HCT116 (cell line): ENCODE results near the gene USP24. TPM values are rescaled to one million over a fixed set of nuclear protein-coding genes. Genes with fewer than 3 reads are reported as not detected.

Experiments used
- ATAC-seq: fragments of 200-7000 bp; cut with Tn5 transposase; 2 replicates; pipeline ENCODE4 v1.9.1; 2020; ENCODE audit warnings: mild to moderate bottlenecking, moderate library complexity
- BruUV-seq: library from RNA; stranded (reverse); fragments of 400-500 nt; replicated peaks from 2 replicates; lab custom pipeline; 2021; lab: Mats Ljungman, UMichigan
- CTCF ChIA-PET: fragments of 300-600 bp; sonication (Branson Sonifier 250); formaldehyde crosslinking; loops from one replicate; lab custom pipeline; 2021; ENCODE audit warnings: antibody characterized with exemption; lab: Charles Lee
- POLR2A ChIA-PET: fragments of 300-600, 350-600 bp; sonication (Branson Sonifier 250); formaldehyde crosslinking; loops from one replicate; lab custom pipeline; 2021; ENCODE audit warnings: antibody characterized with exemption; lab: Charles Lee
- RAD21 ChIA-PET, 2 experiments: fragments of 300-600 bp; sonication (Branson Sonifier 250); formaldehyde crosslinking; loops; one replicate each; lab custom pipeline; 2023; ENCODE audit warnings: low total read pairs in 2 of 2; ENCODE audit not compliant: uncharacterized antibody in 2 of 2, unreplicated experiment in 2 of 2, low non-redundant PET in 1 of 2; lab: Charles Lee
- DNase-seq: peaks from one replicate; pipeline ENCODE4 v3.0.0-alpha.2; 2010; ENCODE audit warnings: low read depth, low spot score
- H2AFZ ChIP-seq: fragments of 200-600 bp; shearing (Covaris generic), sonication (generic); 2 replicates; pipeline ENCODE4 v1.6.1; 2017; ENCODE audit warnings: low read depth, mixed run types, mixed read lengths, antibody characterized with exemption, low read length; ENCODE audit not compliant: poor library complexity, severe bottlenecking
- H3K27ac ChIP-seq: 2 replicates; pipeline ENCODE4 v1.5.1; 2012; ENCODE audit warnings: low read depth, low read length
- H3K27me3 ChIP-seq: fragments of 200-600 bp; sonication (generic); 2 replicates; pipeline ENCODE4 v1.6.1; 2016; ENCODE audit warnings: mixed run types, low read length, mixed read lengths; ENCODE audit not compliant: insufficient read depth
- H3K36me3 ChIP-seq, 2 experiments: fragments of 200-500 bp in 1 of 2; fragments of 200-600 bp in 1 of 2; sonication (Bioruptor generic) in 1 of 2; sonication (generic) in 1 of 2; 2 replicates each; pipeline versions ENCODE4 v1.5.1 to v1.6.1; 2014 to 2016; ENCODE audit warnings: low read length in 2 of 2, inconsistent platforms in 1 of 2, mixed read lengths in 1 of 2, mixed run types in 1 of 2; ENCODE audit not compliant: insufficient read depth in 2 of 2, control insufficient read depth in 1 of 2
- H3K4me1 ChIP-seq, 2 experiments: fragments of 200-600 bp in 1 of 2; sonication (generic) in 1 of 2; 2 replicates each; pipeline versions ENCODE4 v1.5.1 to v1.6.1; 2012 to 2017; ENCODE audit warnings: low read length in 2 of 2, inconsistent platforms in 1 of 2, mild to moderate bottlenecking in 1 of 2, mixed read lengths in 1 of 2, mixed run types in 1 of 2, moderate library complexity in 1 of 2; ENCODE audit not compliant: insufficient read depth in 2 of 2, control insufficient read depth in 1 of 2
- H3K4me2 ChIP-seq: fragments of 200-600 bp; sonication (generic); 2 replicates; pipeline ENCODE4 v1.6.1; 2017; ENCODE audit warnings: mixed run types, low read length, mixed read lengths
- H3K4me3 ChIP-seq, 2 experiments: fragments of 200-600 bp in 1 of 2; sonication (generic) in 1 of 2; replicated peaks in 1 of 2; 2 replicates each; pipeline ENCODE4 v1.5.1; 2011 to 2016; ENCODE audit warnings: low read length in 2 of 2, control low read depth in 1 of 2, low read depth in 1 of 2, mild to moderate bottlenecking in 1 of 2, mixed read lengths in 1 of 2, mixed run types in 1 of 2
- H3K79me2 ChIP-seq: fragments of 200-600 bp; sonication (generic); 2 replicates; pipeline ENCODE4 v1.6.1; 2017; ENCODE audit warnings: mild to moderate bottlenecking, mixed run types, low read length, moderate library complexity, mixed read lengths; ENCODE audit not compliant: insufficient read depth
- H3K9ac ChIP-seq: fragments of 200-600 bp; sonication (generic); 2 replicates; pipeline ENCODE4 v1.6.1; 2016; ENCODE audit warnings: low read length, mixed read lengths
- H3K9me2 ChIP-seq: fragments of 200-600 bp; sonication (generic), shearing (Covaris generic); 2 replicates; pipeline ENCODE4 v1.6.1; 2017; ENCODE audit warnings: mixed run types, mild to moderate bottlenecking, moderate library complexity; ENCODE audit not compliant: insufficient read depth
- H3K9me3 ChIP-seq, 2 experiments: fragments of 200-500 bp in 1 of 2; fragments of 200-600 bp in 1 of 2; sonication (Bioruptor generic) in 1 of 2; sonication (generic) in 1 of 2; 2 replicates each; pipeline ENCODE4 v1.6.1; 2014 to 2017; ENCODE audit warnings: low read length in 2 of 2, mixed read lengths in 2 of 2, inconsistent platforms in 1 of 2, low read depth in 1 of 2, mild to moderate bottlenecking in 1 of 2, mixed run types in 1 of 2, moderate library complexity in 1 of 2; ENCODE audit not compliant: control insufficient read depth in 1 of 2, insufficient read depth in 1 of 2
- H4K20me1 ChIP-seq: fragments of 200-600 bp; sonication (generic), shearing (Covaris generic); 2 replicates; pipeline ENCODE4 v1.6.1; 2017; ENCODE audit warnings: mixed run types, mild to moderate bottlenecking, moderate library complexity; ENCODE audit not compliant: insufficient read depth
- EGR1 ChIP-seq: IDR thresholded peaks from 2 replicates; pipeline ENCODE4 v1.6.1; 2012; ENCODE audit warnings: low read depth
- EZH2phosphoT487 ChIP-seq: fragments of 200-600 bp; IDR thresholded peaks from 2 replicates; pipeline ENCODE4 v1.6.1; 2018; ENCODE audit warnings: antibody characterized with exemption, borderline replicate concordance
- POLR2A ChIP-seq: IDR thresholded peaks from 2 replicates; pipeline ENCODE4 v1.7.0; 2011; ENCODE audit warnings: borderline replicate concordance; ENCODE audit not compliant: insufficient read depth, insufficient read length; ENCODE audit errors: extremely low read depth
- POLR2AphosphoS5 ChIP-seq: IDR thresholded peaks from 2 replicates; pipeline ENCODE4 v1.6.1; 2011; ENCODE audit warnings: mild to moderate bottlenecking, low read depth, low read length, moderate library complexity
- RAD21 ChIP-seq: IDR thresholded peaks from 2 replicates; pipeline ENCODE4 v1.6.1; 2012; ENCODE audit warnings: low read depth, mild to moderate bottlenecking
- REST ChIP-seq: IDR thresholded peaks from 2 replicates; pipeline ENCODE4 v1.6.1; 2012; ENCODE audit warnings: low read depth
- SIN3A ChIP-seq: IDR thresholded peaks from 2 replicates; pipeline ENCODE4 v1.6.1; 2012; ENCODE audit warnings: low read depth
- TCF7L2 ChIP-seq: IDR thresholded peaks from 2 replicates; pipeline ENCODE4 v1.7.0; 2011; ENCODE audit warnings: borderline replicate concordance, inconsistent platforms; ENCODE audit not compliant: insufficient read depth, insufficient read length; ENCODE audit errors: extremely low read depth
- YY1 ChIP-seq: IDR thresholded peaks from 2 replicates; pipeline ENCODE4 v1.6.1; 2011; ENCODE audit warnings: low read length, low read depth, moderate library complexity, mild to moderate bottlenecking; ENCODE audit not compliant: insufficient replicate concordance; ENCODE audit errors: extremely low read depth
- ZNF274 ChIP-seq: fragments of 200-500 bp; sonication (Bioruptor generic); IDR thresholded peaks from 2 replicates; pipeline ENCODE4 v1.6.1; 2014; ENCODE audit warnings: mild to moderate bottlenecking, low read depth, low read length, inconsistent platforms
- intact Hi-C: fragments of 100-400 bp; cut with micrococcal nuclease; formaldehyde crosslinking; loops from 2 replicates; pipeline ENCODE4 v1.10.0; 2022
- total RNA-seq: library from RNA; stranded (reverse); gene quantifications from one replicate; pipeline ENCODE4 v1.2.1, GENCODE V29; 2021; ENCODE audit not compliant: unreplicated experiment

Gene USP24
- total RNA-seq, 1 experiment from 2014 or later, result 34.2 TPM

GRCh38 chr1:55060133-55060999, 154.8 kb downstream of the USP24 start:
- TF ChIP-seq ZNF274, result no peak
- no peak for TF ChIP-seq EZH2phosphoT487
- no peak for TF ChIP-seq POLR2A
- TF ChIP-seq YY1, result no peak
- TF ChIP-seq SIN3A, result no peak
- no peak for TF ChIP-seq RAD21
- TF ChIP-seq POLR2AphosphoS5, result no peak
- no peak for TF ChIP-seq EGR1
- TF ChIP-seq TCF7L2, result no peak
- TF ChIP-seq REST, result no peak
- Histone ChIP-seq H3K27me3 (no peaks in the 10 kb centered on the region), H4K20me1 (no peaks in the 10 kb centered on the region), H3K36me3 (peaks cover 0 to 13% of the 10 kb centered on the region in 2 experiments; a peak in 2 of 4 replicates), H3K4me2 (no peak overlapping the region), H3K9ac (no peak overlapping the region), H3K4me1 (peaks cover 0 to 5% of the 10 kb centered on the region in 2 experiments; a peak in 1 of 4 replicates), H3K79me2 (no peaks in the 10 kb centered on the region), H3K9me3 (no peaks in the 10 kb centered on the region), H3K4me3 (no peak overlapping the region), H2AFZ (no peak overlapping the region), H3K9me2 (no peaks in the 10 kb centered on the region), H3K27ac (no peak overlapping the region)
- POLR2A ChIA-PET, result no interaction called here
- RAD21 ChIA-PET, result no interaction called here
- BruUV-seq, result no TSS peak
- intact Hi-C loops, result no loop called here
- CTCF ChIA-PET, result interaction anchor here (1.0 kb wide), 1 partner anchor 115 kb away, joined by 3 read pairs; no protein-coding TSS in a partner anchor
- ATAC-seq (no peak), DNase-seq (no peak)
